Activated naive CD4-positive, alpha-beta T cell treated with anti-CD3 and anti-CD28 coated beads, Interleukin-2, amount 10 ng/mL, durations not matched to agents 7 days and 5 days (primary cell): Measurements from ENCODE around the gene TSACC.
"Not testable (repeated sequence)": the region's sequence is repeated elsewhere in the genome, so short reads cannot be mapped to it uniquely, and the experiment has no call there.

Experiments used
- CTCF ChIA-PET: fragments of 350-600 bp; sonication (Branson Sonifier 250); formaldehyde crosslinking; loops from one replicate; lab custom pipeline; 2021; ENCODE audit warnings: antibody characterized with exemption; lab: Charles Lee
- DNase-seq: peaks from one replicate; pipeline ENCODE4 v3.0.0-alpha.2; 2020
- H3K27ac Mint-ChIP-seq: one replicate; pipeline ENCODE4 v1.8.0; 2021; ENCODE audit warnings: mild to moderate bottlenecking, moderate library complexity, mixed read lengths
- H3K27me3 Mint-ChIP-seq: one replicate; pipeline ENCODE4 v1.8.0; 2021; ENCODE audit warnings: mild to moderate bottlenecking, mixed read lengths
- H3K36me3 Mint-ChIP-seq: one replicate; pipeline ENCODE4 v1.8.0; 2021; ENCODE audit warnings: mixed read lengths
- H3K4me1 Mint-ChIP-seq: one replicate; pipeline ENCODE4 v1.8.0; 2021; ENCODE audit warnings: mixed read lengths
- H3K4me3 Mint-ChIP-seq: one replicate; pipeline ENCODE4 v1.8.0; 2021; ENCODE audit warnings: mild to moderate bottlenecking, moderate library complexity, mixed read lengths
- H3K9me3 Mint-ChIP-seq: one replicate; pipeline ENCODE4 v1.8.0; 2021; ENCODE audit warnings: mixed read lengths

Gene TSACC

GRCh38 chr1:156357977-156358376 lies 19.7 kb downstream of the TSACC start:
- Mint-ChIP-seq H3K36me3 (no peaks in the 10 kb centered on the region), H3K4me3 (no peak overlapping the region), H3K4me1 (peaks cover 7% of the 10 kb centered on the region), H3K27me3 (peaks cover 60% of the 10 kb centered on the region), H3K27ac (no peak overlapping the region), H3K9me3 (no peaks in the 10 kb centered on the region)
- DNase-seq, result no peak
- CTCF ChIA-PET, result interaction anchor here (0.7 to 2.8 kb wide), 6 partner anchors 8 to 261 kb away, joined by 3 to 14 read pairs (median 3); no protein-coding TSS in a partner anchor

GRCh38 chr1:156358641-156359040 lies 20.3 kb downstream of the TSACC start:
- Mint-ChIP-seq H3K9me3 (no peaks in the 10 kb centered on the region), H3K27me3 (peaks cover 60% of the 10 kb centered on the region), H3K4me3 (no peak overlapping the region), H3K27ac (no peak overlapping the region), H3K36me3 (no peaks in the 10 kb centered on the region), H3K4me1 (peaks cover 7% of the 10 kb centered on the region)
- DNase-seq, result no peak
- CTCF ChIA-PET, result interaction anchor here (0.8 to 2.8 kb wide), 8 partner anchors 12 to 262 kb away, joined by 3 to 14 read pairs (median 4); no protein-coding TSS in a partner anchor

- Mint-ChIP-seq H3K27me3 (peaks cover 65% of the 10 kb centered on the region), H3K4me1 (peaks cover 7% of the 10 kb centered on the region), H3K4me3 (no peak overlapping the region)
Measured at GRCh38 chr1:156359249-156359648, 20.9 kb downstream of the TSACC start.

GRCh38 chr1:156359973-156360372 lies 21.6 kb downstream of the TSACC start:
- Mint-ChIP-seq H3K36me3 (no peaks in the 10 kb centered on the region), H3K9me3 (no peaks in the 10 kb centered on the region), H3K4me1 (peaks cover 7% of the 10 kb centered on the region), H3K4me3 (no peak overlapping the region), H3K27me3 (peaks cover 65% of the 10 kb centered on the region), H3K27ac (no peak overlapping the region)
- CTCF ChIA-PET, result interaction anchor here (1.0 to 2.8 kb wide), 6 partner anchors 11 to 269 kb away, joined by 3 to 14 read pairs (median 5); no protein-coding TSS in a partner anchor
- no peak for DNase-seq

More at GRCh38 chr1:156359249-156359648, 20.9 kb downstream of the TSACC start:
- no peaks in the 10 kb centered on the region for H3K9me3 Mint-ChIP-seq
- no peaks in the 10 kb centered on the region for H3K36me3 Mint-ChIP-seq
- CTCF ChIA-PET, result interaction anchor here (0.8 to 2.8 kb wide), 8 partner anchors 12 to 249 kb away, joined by 3 to 14 read pairs (median 4); no protein-coding TSS in a partner anchor
- DNase-seq, result no peak
- no peak overlapping the region for H3K27ac Mint-ChIP-seq

- H3K9me3 Mint-ChIP-seq, result no peaks in the 10 kb centered on the region
- CTCF ChIA-PET, result interaction anchor here (1.1 to 1.8 kb wide), 3 partner anchors 16 to 269 kb away, joined by 3 to 5 read pairs (median 3); no protein-coding TSS in a partner anchor
- H3K4me1 Mint-ChIP-seq, result peaks cover 7% of the 10 kb centered on the region
- DNase-seq, result no peak
- no peak overlapping the region for H3K27ac Mint-ChIP-seq
- no peak overlapping the region for H3K4me3 Mint-ChIP-seq
- peaks cover 65% of the 10 kb centered on the region for H3K27me3 Mint-ChIP-seq
- H3K36me3 Mint-ChIP-seq, result no peaks in the 10 kb centered on the region
Measured at GRCh38 chr1:156360534-156360933, 22.2 kb downstream of the TSACC start.

GRCh38 chr1:156365754-156366153 lies 27.4 kb downstream of the TSACC start:
- H3K36me3 Mint-ChIP-seq, result no peaks in the 10 kb centered on the region
- H3K9me3 Mint-ChIP-seq, result no peaks in the 10 kb centered on the region
- H3K4me1 Mint-ChIP-seq, result peaks cover 3% of the 10 kb centered on the region
- CTCF ChIA-PET, result interaction anchor here (0.5 to 2.0 kb wide), 5 partner anchors 8 to 80 kb away, joined by 3 to 13 read pairs (median 3); no protein-coding TSS in a partner anchor
- DNase-seq, result no peak
- H3K27me3 Mint-ChIP-seq, result peaks cover 64% of the 10 kb centered on the region
- no peak overlapping the region for H3K4me3 Mint-ChIP-seq
- no peak overlapping the region for H3K27ac Mint-ChIP-seq

- Mint-ChIP-seq H3K36me3 (no peaks in the 10 kb centered on the region), H3K9me3 (no peaks in the 10 kb centered on the region), H3K27ac (no peak overlapping the region), H3K4me3 (no peak overlapping the region), H3K27me3 (peaks cover 72% of the 10 kb centered on the region), H3K4me1 (peaks cover 3% of the 10 kb centered on the region)
- CTCF ChIA-PET, result interaction anchor here (0.5 to 2.0 kb wide), 5 partner anchors 9 to 80 kb away, joined by 3 to 13 read pairs (median 3); no protein-coding TSS in a partner anchor
- DNase-seq, result no peak
Measured at GRCh38 chr1:156366378-156367166, 28.2 kb downstream of the TSACC start.

GRCh38 chr1:156367383-156368156 lies 29.2 kb downstream of the TSACC start:
- Mint-ChIP-seq H3K4me1 (peaks cover 3% of the 10 kb centered on the region), H3K36me3 (no peaks in the 10 kb centered on the region), H3K27ac (no peak overlapping the region), H3K27me3 (peaks cover 82% of the 10 kb centered on the region), H3K4me3 (no peak overlapping the region), H3K9me3 (no peaks in the 10 kb centered on the region)
- DNase-seq, result no peak
- CTCF ChIA-PET, result interaction anchor here (2.0 kb wide), 1 partner anchor 18 kb away, joined by 13 read pairs; no protein-coding TSS in a partner anchor

- Mint-ChIP-seq H3K27me3 (peaks cover 88% of the 10 kb centered on the region), H3K4me3 (no peak overlapping the region), H3K27ac (no peak overlapping the region), H3K4me1 (peaks cover 3% of the 10 kb centered on the region), H3K9me3 (no peaks in the 10 kb centered on the region), H3K36me3 (no peaks in the 10 kb centered on the region)
- CTCF ChIA-PET, result no interaction called here
- DNase-seq, result no peak
Measured at GRCh38 chr1:156368157-156368658, 29.9 kb downstream of the TSACC start.

- DNase-seq, result peak; percentile 40
- H3K27ac Mint-ChIP-seq, result no peak within 1 kb of the TSS
- H3K4me3 Mint-ChIP-seq, result peak within 1 kb of the TSS; percentile 55
- CTCF ChIA-PET, result interaction anchor here (1.1 to 5.5 kb wide), 2 partner anchors 9 to 16 kb away, joined by 3 to 39 read pairs; no protein-coding TSS in a partner anchor
- peaks cover 3% of the 10 kb centered on the region for H3K4me1 Mint-ChIP-seq
- H3K9me3 Mint-ChIP-seq, result no peaks in the 10 kb centered on the region
- H3K36me3 Mint-ChIP-seq, result no peaks in the 10 kb centered on the region
- peaks cover 92% of the 10 kb centered on the region for H3K27me3 Mint-ChIP-seq
Measured at GRCh38 chr1:156368889-156369684, 30.8 kb downstream of the TSACC start, which contains the start of gene RHBG. TSS of gene RHBG (plus strand) at chr1:156369211. CDS start at chr1:156369250, 39 bp downstream.

- CTCF ChIA-PET, result interaction anchor here (1.1 to 5.5 kb wide), 3 partner anchors 9 to 15 kb away, joined by 3 to 39 read pairs (median 5); no protein-coding TSS in a partner anchor
- H3K4me1 Mint-ChIP-seq, H3K9me3 Mint-ChIP-seq, H3K27ac Mint-ChIP-seq, DNase-seq, H3K4me3 Mint-ChIP-seq, H3K36me3 Mint-ChIP-seq: not testable (repeated sequence)
- peaks cover 91% of the 10 kb centered on the region for H3K27me3 Mint-ChIP-seq
Measured at GRCh38 chr1:156369685-156370286, 31.5 kb downstream of the TSACC start.

- no peaks in the 10 kb centered on the region for H3K9me3 Mint-ChIP-seq
- CTCF ChIA-PET, result interaction anchor here (1.0 to 5.5 kb wide), 5 partner anchors 12 to 275 kb away, joined by 3 to 39 read pairs (median 5); no protein-coding TSS in a partner anchor
- H3K4me1 Mint-ChIP-seq, result peaks cover 3% of the 10 kb centered on the region
- no peaks in the 10 kb centered on the region for H3K36me3 Mint-ChIP-seq
- H3K4me3 Mint-ChIP-seq, result no peak overlapping the region
- no peak overlapping the region for H3K27ac Mint-ChIP-seq
- no peak for DNase-seq
- peaks cover 88% of the 10 kb centered on the region for H3K27me3 Mint-ChIP-seq
Measured at GRCh38 chr1:156371553-156372264, 33.4 kb downstream of the TSACC start.
